Liver (tissue), 3 donors: ENCODE measurements around the gene COX5A.

Experiments
- HNF4G ChIP-seq: IDR thresholded peaks from 2 replicates; pipeline ENCODE4 v1.6.1; 2016; ENCODE audit warnings: antibody characterized with exemption
- RXRA ChIP-seq, 2 donors: IDR thresholded peaks; 2 replicates each; pipeline ENCODE4 v1.6.1; 2017 to 2018; ENCODE audit warnings: antibody characterized with exemption in 2 of 2, mild to moderate bottlenecking in 1 of 2
- YY1 ChIP-seq: IDR thresholded peaks from 2 replicates; pipeline ENCODE4 v1.6.1; 2016; ENCODE audit warnings: antibody characterized with exemption, mild to moderate bottlenecking
- TF ChIP-seq, protein P1 (sequence below): fragments of 150-350 bp; IDR thresholded peaks from 2 replicates; pipeline ENCODE4 v1.5.1; 2017; ENCODE audit warnings: improper control_type of control experiment, low read depth, low read length; ENCODE audit not compliant: missing input control
- TF ChIP-seq, protein P2 (sequence below): IDR thresholded peaks from 2 replicates; pipeline ENCODE4 v1.6.1; 2016; ENCODE audit warnings: antibody characterized with exemption
- donor health status: healthy.
- donor health status: healthy.

DNA sequence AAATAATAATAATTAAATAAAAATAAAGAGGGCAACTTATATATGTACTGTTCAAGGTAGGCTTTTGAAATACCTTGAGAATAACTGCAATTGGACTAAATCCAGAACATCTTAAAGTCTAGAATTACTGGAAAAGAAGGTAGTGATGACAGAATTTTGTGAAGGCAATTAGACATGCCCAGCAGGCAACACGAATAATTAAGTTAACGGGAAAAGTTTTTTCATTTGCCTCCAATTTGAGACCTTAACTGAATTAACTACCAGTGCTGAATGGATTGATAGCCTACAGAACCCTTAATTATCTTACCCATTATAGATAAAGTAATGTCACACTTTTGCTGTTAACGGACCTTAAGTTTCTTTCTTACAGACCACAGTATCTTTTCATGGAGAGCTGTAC is 13.3 kb downstream of the COX5A start:
- TF ChIP-seq YY1 (no peak), RXRA (IDR thresholded peaks at IDR 0.05) (no peak), HNF4G (no peak)
- TF ChIP-seq, protein P1, sequence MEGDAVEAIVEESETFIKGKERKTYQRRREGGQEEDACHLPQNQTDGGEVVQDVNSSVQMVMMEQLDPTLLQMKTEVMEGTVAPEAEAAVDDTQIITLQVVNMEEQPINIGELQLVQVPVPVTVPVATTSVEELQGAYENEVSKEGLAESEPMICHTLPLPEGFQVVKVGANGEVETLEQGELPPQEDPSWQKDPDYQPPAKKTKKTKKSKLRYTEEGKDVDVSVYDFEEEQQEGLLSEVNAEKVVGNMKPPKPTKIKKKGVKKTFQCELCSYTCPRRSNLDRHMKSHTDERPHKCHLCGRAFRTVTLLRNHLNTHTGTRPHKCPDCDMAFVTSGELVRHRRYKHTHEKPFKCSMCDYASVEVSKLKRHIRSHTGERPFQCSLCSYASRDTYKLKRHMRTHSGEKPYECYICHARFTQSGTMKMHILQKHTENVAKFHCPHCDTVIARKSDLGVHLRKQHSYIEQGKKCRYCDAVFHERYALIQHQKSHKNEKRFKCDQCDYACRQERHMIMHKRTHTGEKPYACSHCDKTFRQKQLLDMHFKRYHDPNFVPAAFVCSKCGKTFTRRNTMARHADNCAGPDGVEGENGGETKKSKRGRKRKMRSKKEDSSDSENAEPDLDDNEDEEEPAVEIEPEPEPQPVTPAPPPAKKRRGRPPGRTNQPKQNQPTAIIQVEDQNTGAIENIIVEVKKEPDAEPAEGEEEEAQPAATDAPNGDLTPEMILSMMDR: no peak
- TF ChIP-seq, protein P2, sequence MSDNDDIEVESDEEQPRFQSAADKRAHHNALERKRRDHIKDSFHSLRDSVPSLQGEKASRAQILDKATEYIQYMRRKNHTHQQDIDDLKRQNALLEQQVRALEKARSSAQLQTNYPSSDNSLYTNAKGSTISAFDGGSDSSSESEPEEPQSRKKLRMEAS: no peak
